Measurements from ENCODE around the gene NEK9.

NEK9 gene

GRCh38 chr14:75081660-75082229 lies 45.1 kb downstream of the NEK9 start:
- TF ChIP-seq POLR2A (IDR thresholded peaks at IDR 0.05; ENCODE audit: extremely low read depth, insufficient read length) (no peak), MYC (IDR thresholded peaks at IDR 0.05; ENCODE audit: low read depth, low read length) (no peak), MAX (IDR thresholded peaks at IDR 0.05; ENCODE audit: low read depth, low read length) (no peak), CTCF (IDR thresholded peaks at IDR 0.05; ENCODE audit: low read depth, low read length) (no peak)
- DNase-seq (ENCODE audit: low read depth), result no peak

GRCh38 chr14:75079521-75079920 lies 47.3 kb downstream of the NEK9 start:
- H3K4me3 ChIP-seq (ENCODE audit: low read depth, low read length), result no peak overlapping the region
- DNase-seq (ENCODE audit: low read depth), result no peak
- no peak for TF ChIP-seq CTCF (IDR thresholded peaks at IDR 0.05; ENCODE audit: low read depth, low read length)
- no peak for TF ChIP-seq POLR2A (IDR thresholded peaks at IDR 0.05; ENCODE audit: extremely low read depth, insufficient read length)
- no peak for TF ChIP-seq MYC (IDR thresholded peaks at IDR 0.05; ENCODE audit: low read depth, low read length)
- TF ChIP-seq MAX (IDR thresholded peaks at IDR 0.05; ENCODE audit: low read depth, low read length), result no peak

More at GRCh38 chr14:75081660-75082229, 45.1 kb downstream of the NEK9 start:
- no peak overlapping the region for H3K4me3 ChIP-seq (ENCODE audit: low read depth, low read length)

- no peak for DNase-seq (ENCODE audit: low read depth)
- no peak overlapping the region for H3K4me3 ChIP-seq (ENCODE audit: low read depth, low read length)
- TF ChIP-seq MAX (IDR thresholded peaks at IDR 0.05; ENCODE audit: low read depth, low read length) (no peak), CTCF (IDR thresholded peaks at IDR 0.05; ENCODE audit: low read depth, low read length) (no peak), MYC (IDR thresholded peaks at IDR 0.05; ENCODE audit: low read depth, low read length) (no peak), POLR2A (IDR thresholded peaks at IDR 0.05; ENCODE audit: extremely low read depth, insufficient read length) (no peak)
Observed at GRCh38 chr14:75077794-75078193, 49.1 kb downstream of the NEK9 start.

- H3K4me3 ChIP-seq (ENCODE audit: low read depth, low read length), result no peak overlapping the region
- TF ChIP-seq CTCF (IDR thresholded peaks at IDR 0.05; ENCODE audit: low read depth, low read length) (no peak), POLR2A (IDR thresholded peaks at IDR 0.05; ENCODE audit: extremely low read depth, insufficient read length) (no peak), MYC (IDR thresholded peaks at IDR 0.05; ENCODE audit: low read depth, low read length) (no peak), MAX (IDR thresholded peaks at IDR 0.05; ENCODE audit: low read depth, low read length) (no peak)
- DNase-seq (ENCODE audit: low read depth), result no peak
Observed at GRCh38 chr14:75070383-75070782, 56.5 kb downstream of the NEK9 start.

GRCh38 chr14:75069811-75070145 lies 57.1 kb downstream of the NEK9 start:
- no peak for TF ChIP-seq MYC (IDR thresholded peaks at IDR 0.05; ENCODE audit: low read depth, low read length)
- TF ChIP-seq POLR2A (IDR thresholded peaks at IDR 0.05; ENCODE audit: extremely low read depth, insufficient read length), result no peak
- no peak overlapping the region for H3K4me3 ChIP-seq (ENCODE audit: low read depth, low read length)
- no peak for DNase-seq (ENCODE audit: low read depth)

- H3K4me3 ChIP-seq (ENCODE audit: low read depth, low read length), result peak within 1 kb of the TSS; percentile 54
- DNase-seq (ENCODE audit: low read depth), result peak; percentile 75
- TF ChIP-seq POLR2A (IDR thresholded peaks at IDR 0.05; ENCODE audit: extremely low read depth, insufficient read length), result no peak
- no peak for TF ChIP-seq MAX (IDR thresholded peaks at IDR 0.05; ENCODE audit: low read depth, low read length)
- no peak for TF ChIP-seq MYC (IDR thresholded peaks at IDR 0.05; ENCODE audit: low read depth, low read length)
- no peak for TF ChIP-seq CTCF (IDR thresholded peaks at IDR 0.05; ENCODE audit: low read depth, low read length)
Observed at GRCh38 chr14:75069121-75069810, 57.6 kb downstream of the NEK9 start, which contains the start of gene ZC2HC1C. TSS of gene ZC2HC1C (plus strand) at chr14:75069641. CDS start at chr14:75070574, 933 bp downstream.

Measured in NB4 (cell line).